Middle frontal gyrus (tissue), 1 donor: ENCODE data around the gene TNS2.
A peak's percentile ranks its signal among the peaks of the same experiment; 100 is the strongest.

ENCODE experiments used
- DNase-seq: peaks from one replicate; pipeline ENCODE4 v3.0.0-alpha.2; 2015; ENCODE audit warnings: low spot score; ENCODE audit errors: extremely low spot score

The TNS2 gene

DNA sequence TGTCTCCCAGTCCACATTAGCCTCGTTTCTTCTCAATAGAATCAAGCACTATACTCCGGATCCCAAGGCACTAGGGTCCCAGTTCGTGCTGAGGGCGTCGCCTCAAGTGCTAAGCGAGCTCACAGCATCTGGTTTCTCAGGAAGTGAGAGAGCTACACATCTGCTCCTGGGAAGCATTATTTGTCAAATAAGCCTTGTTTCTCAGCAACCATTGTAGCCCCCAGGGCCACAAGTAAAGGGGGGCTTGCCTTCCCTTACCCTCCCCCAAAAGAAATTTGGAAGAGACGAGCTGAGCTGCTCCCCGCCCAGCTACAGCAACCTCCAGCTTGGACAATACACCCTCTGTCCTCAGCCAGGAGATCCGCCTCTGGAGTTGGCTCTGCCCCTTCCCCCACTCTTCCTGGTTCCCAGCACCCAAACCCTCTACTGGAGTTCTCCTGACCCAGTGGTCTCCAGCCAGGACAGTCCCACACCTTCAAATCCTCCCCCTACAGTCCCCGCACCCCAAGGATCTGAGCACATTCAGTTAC, 5.7 kb upstream of the TNS2 start:
- no peak for DNase-seq

DNA sequence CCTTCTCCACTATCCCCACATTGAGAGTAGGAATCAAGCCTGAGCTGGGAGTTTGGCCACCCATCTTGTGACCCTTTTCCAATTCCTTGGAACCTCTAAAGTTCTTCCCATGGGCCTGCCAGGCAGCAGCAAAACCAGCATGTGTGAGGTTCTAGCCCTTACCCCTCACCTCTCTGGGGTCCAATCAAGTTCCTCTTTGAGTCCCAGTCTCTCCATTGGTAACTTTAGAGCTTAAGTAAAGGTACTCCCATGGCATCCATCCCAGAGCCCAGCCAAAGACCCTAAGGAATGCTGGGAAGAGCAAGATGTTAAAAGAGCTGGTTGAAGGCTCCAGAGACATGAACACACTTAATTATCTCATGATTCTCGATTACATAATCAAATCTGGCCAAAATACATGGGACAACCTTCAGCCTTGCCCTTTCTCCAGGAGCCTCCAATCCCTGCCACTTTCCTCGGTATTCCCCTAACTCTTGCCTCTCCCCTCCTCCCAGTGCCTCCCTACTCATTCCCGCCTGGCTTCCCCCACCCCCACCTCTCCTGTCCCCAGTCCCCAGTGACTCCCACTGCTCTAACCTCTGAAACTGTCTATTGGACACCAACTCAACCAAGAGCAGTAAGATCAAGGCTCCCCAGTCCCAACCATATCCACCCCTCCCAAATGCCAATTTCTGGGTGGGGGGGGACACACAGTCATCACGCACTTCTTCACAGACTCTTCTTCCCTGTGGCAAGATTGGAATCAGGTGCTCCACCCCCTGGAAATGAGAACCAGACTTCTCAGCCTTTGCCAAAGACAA, 4.8 kb upstream of the TNS2 start:
- no peak for DNase-seq

DNA sequence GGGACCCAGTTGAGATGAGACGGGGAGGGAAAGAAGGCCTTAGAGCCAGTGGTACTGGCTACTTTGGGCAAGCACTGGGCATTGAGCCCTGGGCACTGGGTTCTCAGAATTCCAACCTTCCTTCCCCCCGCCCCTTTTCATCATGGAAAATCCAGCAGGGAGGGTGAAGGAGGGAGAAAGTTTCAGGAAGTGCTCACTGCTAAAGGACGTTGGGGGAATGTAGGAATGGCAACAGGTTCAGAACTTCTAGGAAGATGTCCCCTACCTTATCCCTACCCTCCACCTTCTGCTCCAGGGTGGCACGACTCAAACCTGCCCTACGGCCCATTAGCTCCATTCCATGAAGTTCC, 4.2 kb upstream of the TNS2 start:
- DNase-seq = no peak

DNA sequence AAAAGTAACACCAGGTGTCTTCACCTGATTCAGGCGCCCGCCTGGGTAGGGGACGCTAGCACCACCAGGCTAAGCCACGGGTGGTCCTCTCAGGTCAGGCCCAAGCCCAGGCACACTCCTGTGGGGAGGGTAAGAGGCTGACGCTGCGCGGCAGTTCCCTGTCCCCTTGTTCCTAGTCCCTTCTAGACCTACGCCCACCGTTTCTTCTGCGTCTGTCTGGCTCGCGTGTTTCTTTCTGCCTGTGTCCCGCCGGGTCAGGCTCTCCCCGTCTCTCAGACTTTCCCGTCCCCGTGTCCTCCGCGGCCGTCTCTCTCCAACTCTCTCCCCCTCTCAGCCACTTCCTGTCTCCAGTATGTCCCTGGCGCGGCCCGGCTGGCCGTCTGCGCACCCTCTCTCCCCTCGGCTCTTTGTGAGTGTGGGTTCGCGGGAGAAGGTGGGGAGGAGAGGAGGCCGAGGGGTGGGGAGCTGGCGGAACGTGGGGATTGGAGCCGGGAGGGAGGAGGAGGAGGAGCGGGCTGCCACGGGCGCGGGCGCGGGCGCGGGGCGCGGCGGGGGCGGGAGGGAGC, 3.1 kb upstream of the TNS2 start:
- DNase-seq = no peak

DNA sequence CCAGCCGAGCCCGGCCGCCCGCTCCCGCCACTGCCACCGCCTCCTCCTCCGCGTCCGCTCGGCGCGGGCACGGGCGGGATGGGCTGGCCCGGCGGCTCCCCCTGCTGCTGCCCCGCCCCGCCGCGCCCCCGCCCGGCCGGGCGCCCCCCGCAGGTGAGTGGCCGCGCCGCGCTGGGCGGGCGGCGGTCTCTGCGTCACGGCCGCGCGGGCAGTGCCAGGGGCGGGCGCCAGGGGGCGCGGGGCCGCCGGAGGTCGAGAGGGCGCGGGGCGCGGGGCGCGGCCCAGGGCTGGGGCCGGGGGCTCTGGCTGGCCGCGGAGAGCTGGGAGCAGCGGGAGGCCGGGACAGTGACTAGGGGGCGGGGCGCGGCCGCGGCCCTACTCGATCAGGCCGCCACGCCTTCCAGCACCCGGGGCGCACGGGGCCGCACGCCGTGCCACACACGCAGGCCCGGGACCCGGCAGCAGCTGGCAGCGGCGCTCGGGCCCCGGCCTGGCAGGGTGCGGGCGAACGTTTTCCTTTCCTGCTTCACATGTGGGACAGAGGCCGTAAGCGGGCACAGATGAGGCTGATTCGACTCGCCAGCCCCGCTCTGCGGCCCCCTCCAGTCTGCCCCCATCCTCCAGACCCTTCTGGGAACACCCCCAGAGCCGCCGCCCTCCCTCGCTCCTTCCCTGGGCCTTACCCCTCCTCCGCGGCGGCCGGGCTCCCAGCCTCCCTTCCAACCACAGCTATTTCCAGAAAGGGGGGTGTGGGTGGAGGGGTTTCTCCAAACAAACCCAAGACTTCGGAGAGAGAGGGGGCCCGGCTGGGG, 2.4 kb upstream of the TNS2 start:
- no peak for DNase-seq

DNA sequence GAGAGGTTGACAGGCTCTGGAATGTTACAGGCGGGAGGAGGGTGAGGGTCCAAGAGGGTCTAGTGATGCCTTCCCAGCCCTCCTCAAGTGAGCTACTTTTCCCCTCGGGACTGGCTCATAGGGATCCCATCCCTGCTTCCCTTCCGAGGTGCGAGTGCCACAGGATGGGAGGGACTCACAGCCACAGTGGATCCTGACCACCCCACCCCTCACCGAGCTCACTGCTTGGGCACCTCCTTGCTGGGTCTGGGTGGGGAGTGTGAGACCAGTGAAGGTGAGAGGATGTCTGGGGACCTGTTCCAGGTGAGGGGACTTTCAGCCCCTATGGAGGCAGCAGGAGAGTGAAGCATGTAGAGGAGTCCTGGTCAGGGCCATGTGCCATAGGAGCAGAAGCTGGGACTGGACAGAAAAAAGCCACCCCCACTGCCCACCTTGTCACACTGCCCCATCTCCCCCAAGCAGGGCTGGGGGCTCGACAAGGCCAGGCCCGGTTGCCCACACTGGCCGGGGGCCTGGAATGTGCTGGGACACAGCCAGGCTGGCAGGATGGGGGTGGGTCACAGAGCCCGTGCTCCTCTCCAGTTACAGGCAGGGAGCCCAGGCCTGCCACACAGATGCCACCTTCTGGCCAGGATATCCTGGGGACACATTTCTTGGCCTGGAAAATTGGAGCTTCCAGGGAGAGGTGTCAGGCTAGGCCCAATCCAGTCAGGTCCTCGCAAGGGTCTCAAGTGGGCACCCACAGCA, 1.7 kb upstream of the TNS2 start:
- DNase-seq = no peak

DNA sequence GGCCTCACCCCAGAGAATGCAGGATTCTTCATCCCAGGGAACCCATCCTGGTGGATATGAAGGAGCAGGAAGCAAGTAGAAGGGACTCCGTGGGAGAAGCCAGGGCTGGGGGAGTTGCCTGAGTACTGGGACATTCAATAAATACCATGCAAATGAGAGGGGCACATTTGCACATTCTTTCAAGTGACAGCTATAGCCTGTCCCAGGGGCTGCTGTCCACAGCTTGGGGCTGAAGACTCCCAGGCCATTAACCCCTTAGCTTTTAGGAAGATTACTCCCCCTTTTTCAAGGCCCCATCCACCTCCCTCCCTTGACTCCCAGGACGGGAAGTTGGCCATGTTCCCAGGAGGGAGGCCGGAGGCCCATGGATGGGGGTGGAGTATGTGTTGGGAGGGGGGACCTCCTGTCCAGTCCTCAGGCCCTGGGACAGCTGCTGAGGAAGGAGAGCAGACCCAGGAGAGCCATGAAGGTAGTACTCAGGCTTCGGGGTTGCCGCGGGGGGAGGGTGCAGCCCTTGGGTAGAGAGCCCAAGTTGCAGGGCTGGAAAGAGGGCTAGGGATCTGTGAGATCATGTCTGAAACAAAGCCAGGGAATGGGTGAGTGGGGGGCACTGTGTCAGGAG, 974 bp upstream of the TNS2 start:
- DNase-seq = no peak

DNA sequence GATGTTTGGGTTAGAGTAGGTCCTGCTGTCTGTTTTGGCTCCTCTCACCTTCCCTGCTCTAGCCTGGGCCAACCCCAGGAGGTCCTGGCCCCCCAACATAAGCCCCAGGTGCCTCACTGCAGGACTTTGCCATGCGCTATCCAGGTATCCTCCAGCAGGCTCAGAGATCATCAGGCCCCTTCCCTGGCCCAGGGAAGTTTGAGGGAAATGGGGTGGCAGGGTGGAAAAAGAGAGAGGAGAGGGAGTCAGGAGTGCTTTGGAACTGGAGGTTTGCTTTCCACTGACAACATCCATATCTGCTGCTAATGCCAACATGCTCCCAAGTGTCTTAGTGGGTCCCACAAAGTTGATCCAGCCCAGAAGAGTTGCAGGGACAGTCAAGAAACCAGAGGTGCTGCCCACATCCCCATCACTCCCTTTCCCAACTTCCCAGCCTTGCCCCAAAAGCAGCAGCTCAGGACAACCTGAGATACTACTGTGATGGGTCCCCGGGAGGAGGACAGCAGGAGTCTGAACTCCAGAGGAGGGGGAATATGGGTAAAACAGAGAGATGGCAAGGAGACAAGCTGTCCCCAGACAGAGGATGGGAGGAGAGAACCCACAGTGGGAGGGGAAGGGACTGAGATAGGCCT, 677 bp downstream of the TNS2 start:
- DNase-seq = no peak

DNA sequence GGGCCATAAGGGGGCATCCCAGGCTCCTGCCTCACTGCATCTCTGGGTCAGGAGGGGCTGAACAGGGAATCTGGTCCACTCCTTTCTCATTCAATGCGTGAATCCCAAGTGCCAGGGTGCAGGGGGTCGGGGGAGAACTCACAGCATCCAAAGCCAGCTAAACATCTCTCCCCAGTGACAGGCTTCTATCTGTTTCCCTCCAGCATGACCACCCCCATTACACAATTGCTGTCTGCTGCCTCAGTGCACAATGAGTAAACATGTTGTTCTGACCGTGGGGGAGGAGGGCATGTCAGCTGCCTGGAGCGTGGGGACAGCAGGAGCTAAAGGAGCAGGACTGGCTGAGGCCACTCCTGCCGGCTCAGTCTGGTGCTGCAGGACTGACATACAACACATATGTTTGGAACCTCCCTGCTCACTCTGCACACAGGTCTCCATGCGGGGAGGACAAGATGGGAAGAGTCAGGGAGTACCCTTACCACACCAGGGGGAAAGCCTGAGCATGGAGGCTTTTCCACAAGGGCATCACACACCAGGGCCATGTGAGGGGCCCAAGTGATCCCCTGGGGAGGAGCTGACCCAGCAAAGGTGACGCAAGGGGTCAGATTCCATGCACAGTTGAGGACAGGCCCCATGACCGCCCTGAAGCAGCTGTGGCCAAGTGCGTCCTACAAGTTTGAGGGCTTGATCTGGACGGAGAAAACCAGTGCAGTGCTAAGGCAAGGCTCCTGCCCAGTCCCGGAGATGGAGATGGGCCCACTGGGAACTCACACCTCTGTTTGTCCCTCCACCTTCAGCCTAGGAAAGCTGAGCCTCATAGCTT, 1.4 kb downstream of the TNS2 start:
- DNase-seq = peak; percentile 84

DNA sequence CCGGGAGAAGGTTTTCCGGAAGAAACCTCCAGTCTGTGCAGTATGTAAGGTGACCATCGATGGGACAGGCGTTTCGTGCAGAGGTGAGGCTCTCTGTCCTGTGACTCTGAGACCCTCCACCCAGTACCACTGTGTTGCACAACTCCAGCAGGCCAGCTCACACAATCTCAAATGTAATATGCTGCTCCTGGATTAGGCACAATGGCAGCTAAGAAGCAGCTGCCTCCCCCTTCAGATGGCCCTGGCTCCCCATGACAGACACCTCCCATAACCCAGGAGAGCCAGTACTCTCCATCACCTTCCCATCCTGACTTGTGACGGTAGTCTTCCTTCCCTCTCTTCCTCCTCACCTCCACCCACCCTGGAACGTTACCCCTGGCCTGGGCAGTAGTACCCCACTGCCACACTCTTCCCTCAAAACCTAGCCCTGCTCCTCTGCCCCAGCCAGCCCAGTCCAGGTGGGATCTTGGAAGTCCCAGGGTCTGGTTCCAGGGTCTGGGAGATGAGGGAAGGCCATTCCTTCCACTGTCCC, 2.1 kb downstream of the TNS2 start:
- DNase-seq = no peak

DNA sequence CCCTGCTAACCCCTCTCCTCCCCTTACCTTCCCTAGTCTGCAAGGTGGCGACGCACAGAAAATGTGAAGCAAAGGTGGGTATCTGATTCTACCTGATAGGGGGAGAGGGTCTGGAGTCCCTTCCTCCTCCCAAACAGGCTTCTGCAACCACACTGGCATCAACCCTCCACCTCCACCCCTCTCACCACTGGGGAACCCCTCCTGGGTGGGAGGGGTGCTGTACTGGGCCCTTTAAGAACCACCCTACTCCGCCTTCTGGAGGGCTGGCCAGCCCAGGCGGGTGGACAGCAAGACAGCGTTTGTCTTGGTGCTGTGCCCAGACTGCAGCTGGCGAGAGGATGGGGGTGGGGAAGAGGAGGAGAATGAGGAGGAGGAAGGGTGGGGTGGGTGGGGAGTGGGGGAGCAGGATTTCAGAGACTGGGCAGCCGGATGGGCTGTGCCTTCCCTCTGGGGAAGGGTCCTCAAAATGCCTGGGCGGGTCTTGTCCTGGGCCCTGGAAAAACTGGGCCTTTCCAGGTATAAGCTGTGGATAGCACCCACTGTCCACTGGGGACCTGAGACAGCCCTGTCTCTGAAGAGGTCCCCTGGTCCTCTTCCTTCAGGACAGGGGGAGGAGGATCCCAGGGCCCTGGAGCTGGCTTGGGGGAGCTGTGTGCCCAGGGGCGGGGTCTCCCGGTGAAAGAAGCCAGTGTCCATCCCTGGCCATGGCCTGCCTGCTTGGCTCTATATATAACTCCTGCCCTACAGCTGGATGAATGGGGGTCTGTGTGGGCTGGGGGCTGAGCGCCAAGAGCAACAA, 2.8 kb downstream of the TNS2 start:
- peak; percentile 73 for DNase-seq

DNA sequence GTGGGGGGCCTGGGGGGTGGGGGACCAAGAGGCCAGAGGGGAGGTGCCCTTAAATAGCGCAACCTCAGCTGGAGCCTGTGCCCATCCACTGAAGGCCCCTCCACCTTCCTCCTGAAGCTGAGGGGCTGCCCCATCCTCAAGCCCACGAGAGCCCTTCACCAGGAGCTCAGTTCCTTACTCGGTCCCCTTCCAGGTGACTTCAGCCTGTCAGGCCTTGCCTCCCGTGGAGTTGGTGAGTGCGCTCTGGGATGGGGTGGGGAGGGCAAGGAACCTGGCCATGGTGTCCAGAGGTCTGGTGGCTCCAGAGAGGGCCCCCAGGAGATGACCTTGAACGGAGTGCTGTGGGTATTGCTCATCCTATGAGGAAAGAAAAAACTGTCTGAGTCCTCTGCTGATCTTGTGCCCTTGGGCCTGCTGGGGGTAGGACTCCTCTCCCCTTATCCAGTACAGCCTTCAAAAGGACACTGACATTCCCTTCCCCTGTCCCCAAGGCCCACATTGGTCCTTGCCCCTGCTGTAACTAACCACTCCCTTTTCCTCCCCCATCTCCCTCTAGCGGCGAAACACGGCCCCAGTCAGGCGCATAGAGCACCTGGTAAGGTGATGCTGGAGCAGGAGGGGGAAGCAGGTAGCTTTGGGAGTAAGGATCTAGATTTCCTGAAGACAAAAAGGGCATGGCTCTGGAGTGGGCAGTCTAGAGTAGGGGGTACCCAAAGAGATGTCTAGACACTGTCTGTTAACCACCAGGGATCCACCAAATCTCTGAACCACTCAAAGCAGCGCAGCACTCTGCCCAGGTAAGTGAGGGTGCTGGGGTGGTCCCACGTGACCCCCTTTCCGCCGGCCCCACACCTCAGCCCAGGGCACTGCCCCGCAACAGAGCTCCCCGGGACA, 3.6 kb downstream of the TNS2 start:
- DNase-seq = no peak

DNA sequence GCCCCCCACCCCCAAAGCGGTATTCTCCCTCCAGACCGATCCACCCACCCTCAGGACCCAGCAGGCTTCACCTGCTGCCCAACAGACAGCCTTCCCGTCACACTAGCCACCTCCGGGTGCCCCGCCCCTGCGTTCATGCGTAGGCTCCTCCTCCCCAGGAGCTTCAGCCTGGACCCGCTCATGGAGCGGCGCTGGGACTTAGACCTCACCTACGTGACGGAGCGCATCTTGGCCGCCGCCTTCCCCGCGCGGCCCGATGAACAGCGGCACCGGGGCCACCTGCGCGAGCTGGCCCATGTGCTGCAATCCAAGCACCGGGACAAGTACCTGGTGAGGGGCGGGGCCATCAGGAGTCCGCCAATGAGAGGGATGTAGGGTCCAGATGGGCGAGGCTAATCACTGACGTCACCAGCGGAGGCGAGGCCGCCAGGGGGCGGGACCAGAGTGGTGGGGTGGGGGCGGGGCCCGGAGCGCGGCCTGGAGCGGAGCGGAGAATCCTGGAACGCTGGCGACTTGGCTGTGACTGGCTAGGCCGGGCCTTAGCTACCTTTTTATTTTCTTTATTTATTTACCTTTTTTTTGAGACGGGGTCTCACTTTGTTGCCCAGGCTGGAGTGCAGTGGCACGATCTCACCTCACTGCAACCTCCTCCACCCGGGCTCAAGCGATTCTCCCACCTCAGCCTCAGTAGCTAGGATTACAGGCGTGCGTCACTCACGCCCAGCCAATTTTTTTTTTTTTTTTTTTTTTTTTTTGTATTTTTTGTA, 4.4 kb downstream of the TNS2 start:
- peak; percentile 88 for DNase-seq

DNA sequence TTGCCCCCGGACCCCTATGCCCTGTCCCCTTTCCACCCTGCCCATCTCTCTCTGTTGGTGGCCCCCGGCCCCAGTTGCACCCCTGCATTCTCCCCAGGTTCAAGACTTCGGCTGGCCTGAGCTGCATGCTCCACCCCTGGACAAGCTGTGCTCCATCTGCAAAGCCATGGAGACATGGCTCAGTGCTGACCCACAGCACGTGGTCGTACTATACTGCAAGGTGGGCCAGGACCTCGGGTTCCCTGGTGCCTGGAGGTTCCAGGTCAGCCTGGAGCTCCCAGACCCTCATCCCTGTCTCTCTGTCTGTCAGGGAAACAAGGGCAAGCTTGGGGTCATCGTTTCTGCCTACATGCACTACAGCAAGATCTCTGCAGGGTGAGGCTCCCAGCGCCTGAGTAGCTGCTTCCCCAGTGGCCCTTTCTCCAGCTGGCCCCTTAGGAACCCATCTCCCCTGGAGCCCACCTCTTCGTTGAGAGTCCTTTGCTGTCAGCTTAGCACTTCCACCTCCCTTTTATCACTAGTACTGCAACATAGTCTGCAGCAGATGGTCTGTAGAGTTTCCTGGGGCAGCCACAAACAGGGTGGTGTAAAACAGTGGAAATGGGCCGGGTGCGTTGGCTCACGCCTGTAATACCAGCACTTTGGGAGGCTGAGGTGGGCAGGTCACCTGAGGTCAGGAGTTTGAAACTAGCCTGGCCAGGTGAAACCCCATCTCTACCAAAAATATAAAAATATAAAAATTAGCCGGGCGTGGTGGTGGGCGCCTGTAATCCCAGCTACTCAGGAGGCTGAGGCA, 5.8 kb downstream of the TNS2 start:
- DNase-seq = no peak

DNA sequence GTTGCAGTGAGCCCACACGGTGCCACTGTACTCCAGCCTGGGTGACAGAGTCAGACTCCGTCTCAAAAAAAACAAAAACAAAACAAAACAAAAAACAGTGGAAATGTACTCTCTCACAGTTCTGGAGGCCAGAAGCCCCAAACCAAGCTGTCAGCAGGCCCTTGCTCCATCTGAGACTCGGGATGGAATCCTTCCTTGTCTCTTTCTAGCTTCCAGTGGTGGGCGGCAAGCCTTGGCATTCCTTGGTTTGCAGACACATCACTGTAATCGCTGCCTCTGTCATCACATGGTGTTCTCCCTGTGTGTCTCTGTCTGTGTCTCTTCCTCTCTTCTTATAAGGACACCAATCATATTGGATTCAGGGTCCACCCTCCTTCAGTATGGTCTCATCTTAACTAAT, 6.4 kb downstream of the TNS2 start:
- no peak for DNase-seq

DNA sequence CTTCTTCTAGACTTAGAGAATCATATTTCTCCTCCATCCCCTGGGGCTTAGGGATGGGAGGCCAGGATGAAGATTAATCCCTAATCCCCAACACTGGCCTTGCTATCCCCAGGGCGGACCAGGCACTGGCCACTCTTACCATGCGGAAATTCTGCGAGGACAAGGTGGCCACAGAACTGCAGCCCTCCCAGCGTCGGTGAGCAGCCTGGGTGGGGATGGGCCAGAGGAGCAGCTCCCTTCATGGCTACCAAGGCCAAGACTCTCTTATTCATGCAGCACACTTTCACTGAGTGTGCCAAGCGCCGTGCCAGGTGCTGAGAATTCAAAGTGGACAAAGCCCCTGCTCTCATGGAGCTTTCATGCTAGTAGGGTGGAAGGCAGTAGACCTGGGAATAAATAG, 7.0 kb downstream of the TNS2 start:
- DNase-seq = no peak
